GM12878 (cell line): ENCODE data around the gene GUCY1A1. TPM values are rescaled to one million over a fixed set of nuclear protein-coding genes. Genes with fewer than 3 reads are reported as not detected.

ENCODE experiments used
- ATAC-seq: fragments of 200-7000 bp; cut with Tn5 transposase; 3 replicates; pipeline ENCODE4 v1.9.1; 2020; ENCODE audit warnings: mild to moderate bottlenecking, moderate library complexity
- BruUV-seq: library from RNA; stranded (reverse); fragments of 400-500 nt; replicated peaks from 2 replicates; lab custom pipeline; 2021; lab: Mats Ljungman, UMichigan
- CTCF ChIA-PET: fragments of 300-600 bp; sonication (Branson Sonifier 250); formaldehyde crosslinking; extraction: SDS; loops from one replicate; lab custom pipeline; 2021; ENCODE audit warnings: inconsistent platforms; lab: Yijun Ruan, JAX
- POLR2A ChIA-PET: fragments of 350-600 bp; formaldehyde crosslinking; extraction: SDS; loops from one replicate; lab custom pipeline; 2021; ENCODE audit warnings: inconsistent platforms; lab: Charles Lee
- RAD21 ChIA-PET: fragments of 300-600 bp; sonication (Branson Sonifier 250); formaldehyde crosslinking; loops from one replicate; lab custom pipeline; 2023; ENCODE audit warnings: antibody characterized with exemption; ENCODE audit not compliant: unreplicated experiment; lab: Charles Lee
- SMC1A ChIA-PET: fragments of 300-600 bp; sonication (Branson Sonifier 250); formaldehyde crosslinking; loops from one replicate; lab custom pipeline; 2023; ENCODE audit not compliant: unreplicated experiment, uncharacterized antibody; lab: Charles Lee
- DNase-seq: peaks from one replicate; pipeline ENCODE4 v3.0.0-alpha.2; 2011; ENCODE audit warnings: low read depth, low spot score
- FAIRE-seq: peaks from 3 replicates; lab custom pipeline; 2011; peaks lifted over from hg19 to GRCh38; lab: Jason Lieb, UNC
- H2AFZ ChIP-seq: 2 replicates; pipeline ENCODE4 v1.6.0; 2011; ENCODE audit warnings: low read depth, low read length, control low read depth; ENCODE audit not compliant: control insufficient read depth
- H3K27ac ChIP-seq: 2 replicates; pipeline ENCODE4 v1.5.1; 2011; ENCODE audit warnings: control low read depth; ENCODE audit not compliant: control insufficient read depth, insufficient read depth
- H3K27me3 ChIP-seq, 2 experiments: replicated peaks in 1 of 2; 2 replicates each; pipeline versions ENCODE4 v1.6.0 to v1.6.1; 2011; ENCODE audit warnings: low read length in 1 of 2; ENCODE audit not compliant: control insufficient read depth in 2 of 2, insufficient read depth in 2 of 2
- H3K36me3 ChIP-seq, 2 experiments: 2 replicates each; pipeline ENCODE4 v1.5.1; 2011; ENCODE audit warnings: low read length in 1 of 2; ENCODE audit not compliant: control insufficient read depth in 2 of 2, insufficient read depth in 2 of 2
- H3K4me1 ChIP-seq: 2 replicates; pipeline ENCODE4 v1.6.1; 2011; ENCODE audit warnings: mild to moderate bottlenecking, low read length, moderate library complexity, mixed read lengths; ENCODE audit not compliant: control insufficient read depth, insufficient read depth
- H3K4me2 ChIP-seq: 2 replicates; pipeline ENCODE4 v1.6.0; 2011; ENCODE audit warnings: control low read depth; ENCODE audit not compliant: control insufficient read depth, insufficient read depth
- H3K4me3 ChIP-seq: fragments of 200-600 bp; sonication (generic); 2 replicates; pipeline ENCODE4 v1.5.1; 2016
- H3K79me2 ChIP-seq: 2 replicates; pipeline ENCODE4 v1.6.0; 2011; ENCODE audit warnings: low read length; ENCODE audit not compliant: control insufficient read depth, insufficient read depth
- H3K9ac ChIP-seq: 2 replicates; pipeline ENCODE4 v1.8.0; 2011; ENCODE audit warnings: low read length, control low read depth, mixed read lengths; ENCODE audit not compliant: control insufficient read depth, insufficient read depth
- H3K9me3 ChIP-seq: replicated peaks from 3 replicates; pipeline ENCODE4 v1.5.1; 2011; ENCODE audit warnings: mild to moderate bottlenecking, low read length; ENCODE audit not compliant: control insufficient read depth, insufficient read depth
- H4K20me1 ChIP-seq: 2 replicates; pipeline ENCODE4 v1.6.0; 2011; ENCODE audit not compliant: control insufficient read depth, insufficient read depth
- MEF2A ChIP-seq: IDR thresholded peaks from 2 replicates; pipeline ENCODE4 v1.6.1; 2011; ENCODE audit warnings: low read depth, mild to moderate bottlenecking, low read length, moderate library complexity; ENCODE audit not compliant: insufficient read depth
- NFYB ChIP-seq: IDR thresholded peaks from 2 replicates; pipeline ENCODE4 v1.6.1; 2011; ENCODE audit warnings: low read depth, mild to moderate bottlenecking, low read length, improper control_type of control experiment, moderate library complexity; ENCODE audit not compliant: insufficient read depth
- NR2C2 ChIP-seq: IDR thresholded peaks from 2 replicates; pipeline ENCODE4 v1.6.1; 2011; ENCODE audit warnings: borderline replicate concordance, low read depth; ENCODE audit not compliant: control insufficient read depth, insufficient read length
- POU2F2 ChIP-seq: IDR thresholded peaks from 3 replicates; pipeline ENCODE4 v1.6.1; 2011; ENCODE audit warnings: low read depth, mild to moderate bottlenecking, low read length, borderline replicate concordance
- SRF ChIP-seq, 2 experiments: IDR thresholded peaks; 2 replicates each; pipeline ENCODE4 v1.6.1; 2011; ENCODE audit warnings: low read depth in 2 of 2, low read length in 2 of 2, mild to moderate bottlenecking in 1 of 2, moderate library complexity in 1 of 2
- TBL1XR1 ChIP-seq: IDR thresholded peaks from 2 replicates; pipeline ENCODE4 v1.6.1; 2012; ENCODE audit warnings: low read depth, low read length, improper control_type of control experiment
- YBX1 ChIP-seq: fragments of 450-650 bp; IDR thresholded peaks from 2 replicates; pipeline ENCODE4 v1.6.1; 2016; ENCODE audit warnings: antibody characterized with exemption
- ZNF592 ChIP-seq: fragments of 450-650 bp; IDR thresholded peaks from 2 replicates; pipeline ENCODE4 v1.6.1; 2017; ENCODE audit warnings: mild to moderate bottlenecking, moderate library complexity
- WGBS: methylation state at CpG from one replicate; pipeline ENCODE4 v1.1.6; 2016; ENCODE audit warnings: low lambda C conversion rate; ENCODE audit not compliant: insufficient replicate concordance, insufficient coverage; ENCODE audit errors: missing lambda C conversion rate; 5-methylcytosine and 5-hydroxymethylcytosine counted together
- in situ Hi-C: fragments of 300-500 bp; cut with MboI; formaldehyde crosslinking; loops from 9 replicates; pipeline ENCODE4 v1.14.3; 2018; ENCODE audit warnings: mixed read lengths
- intact Hi-C: fragments of 100-400 bp; cut with micrococcal nuclease; formaldehyde crosslinking; loops from one replicate; pipeline ENCODE4 v1.14.2; 2022; ENCODE audit not compliant: unreplicated experiment
- polyA plus RNA-seq, 11 experiments: library from polyadenylated mRNA; depleted of rRNA in 4 of 11; unstranded in 6 of 11; stranded (reverse) in 5 of 11; fragments of >200 nt; fragmentation: Nextera tagmentation in 4 of 11; fragmentation: Illumina TruSeq in 1 of 11; extraction: Ambion mirVana in 4 of 11; extraction: Trizol in 1 of 11; gene quantifications; 1 replicate in 1 of 11; 2 replicates in 10 of 11; pipeline versions ENCODE4 v1.2.1 to v1.2.3, GENCODE V29; 2011 to 2016; ENCODE audit warnings: inconsistent platforms in 2 of 11, missing spikeins in 2 of 11, low read depth in 1 of 11
- total RNA-seq, 4 experiments: library from RNA; depleted of rRNA in 3 of 4; stranded (reverse); fragments of >200 nt in 3 of 4; fragmentation: Illumina TruSeq in 1 of 4; extraction: Trizol in 1 of 4; gene quantifications; 2 replicates each; pipeline versions ENCODE4 v1.2.1 to v1.2.3, GENCODE V29; 2013 to 2021

GUCY1A1 gene
- total and polyA plus RNA-seq, 10 of the 15 experiments (the other 5 are each of a cell fraction or from before 2014, with no cell fraction given) = 0.44 to 22.6 (median 0.55) TPM

GRCh38 chr4:155706147-155706546, 39.5 kb downstream of the GUCY1A1 start (continued):
- no peak for TF ChIP-seq NFYB
- no peak for TF ChIP-seq POU2F2
- no peak for TF ChIP-seq YBX1
- no peak for TF ChIP-seq TBL1XR1
- no peak for TF ChIP-seq SRF (IDR thresholded peaks at IDR 0.05; ENCODE audit: low read depth in 2 of 2, low read length in 2 of 2)

DNA sequence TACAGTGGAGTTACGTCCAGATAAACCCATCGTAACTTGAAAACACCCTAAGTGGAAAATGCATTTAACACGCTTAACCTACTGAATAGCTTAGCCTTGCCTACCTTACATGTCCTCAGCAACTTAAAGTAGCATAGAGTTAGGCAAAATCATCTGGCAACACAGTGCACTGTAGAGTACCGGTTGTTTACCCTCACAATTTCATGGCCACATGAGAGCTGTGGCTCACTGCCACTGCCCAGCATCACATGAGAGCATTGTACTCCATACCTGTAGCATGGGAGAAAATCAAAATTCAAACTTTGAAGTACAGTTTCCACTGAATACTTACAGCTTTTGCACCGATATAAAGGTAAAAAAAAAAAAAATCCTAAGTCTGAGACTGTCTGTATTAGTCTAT, 40.6 kb downstream of the GUCY1A1 start:
- 1% methylated on average over 5 of the region's 5 CpGs for WGBS
- Histone ChIP-seq H3K27me3 (no peaks in the 10 kb centered on the region), H3K4me1 (no peaks in the 10 kb centered on the region), H4K20me1 (no peaks in the 10 kb centered on the region), H3K4me2 (no peak overlapping the region), H3K36me3 (no peaks in the 10 kb centered on the region), H2AFZ (no peak overlapping the region), H3K9me3 (no peaks in the 10 kb centered on the region), H3K79me2 (no peaks in the 10 kb centered on the region), H3K9ac (no peak overlapping the region), H3K4me3 (no peak overlapping the region), H3K27ac (no peak overlapping the region)
- SMC1A ChIA-PET = interaction anchor here (0.7 to 6.6 kb wide), 5 partner anchors 16 to 95 kb away, joined by 3 to 57 read pairs (median 4); partner anchors contain the start of gene GUCY1A1
- no peak for TF ChIP-seq MEF2A
- POLR2A ChIA-PET = no interaction called here
- ATAC-seq = no peak
- intact Hi-C loops = no loop called here
- no peak for FAIRE-seq
- BruUV-seq = no TSS peak
- no peak for DNase-seq
- RAD21 ChIA-PET = no interaction called here
- in situ Hi-C loops = no loop called here
- CTCF ChIA-PET = no interaction called here

DNA sequence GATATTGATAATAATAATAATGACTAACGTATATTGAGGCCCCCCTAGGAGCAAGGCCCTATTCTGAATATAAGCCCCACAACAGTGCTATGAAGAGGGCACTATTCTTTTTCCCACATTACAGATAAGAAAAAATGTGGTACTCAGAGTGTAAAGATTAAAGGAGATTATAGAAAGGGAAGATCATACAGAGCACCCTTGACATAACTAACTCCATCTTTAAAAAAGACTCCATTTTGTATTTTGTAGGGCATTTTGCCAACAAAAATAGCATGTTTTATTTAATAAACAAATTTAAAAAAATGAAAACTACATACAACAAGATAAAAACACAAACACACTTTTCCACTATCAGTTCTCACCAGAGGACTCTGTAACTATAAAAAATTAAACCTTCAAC, 42.1 kb downstream of the GUCY1A1 start:
- Histone ChIP-seq H3K36me3 (no peaks in the 10 kb centered on the region), H3K79me2 (no peaks in the 10 kb centered on the region), H3K27me3 (no peaks in the 10 kb centered on the region), H2AFZ (no peak overlapping the region), H3K27ac (no peak overlapping the region), H3K9me3 (no peaks in the 10 kb centered on the region), H3K9ac (no peak overlapping the region), H3K4me1 (no peaks in the 10 kb centered on the region), H3K4me3 (no peak overlapping the region), H3K4me2 (no peak overlapping the region), H4K20me1 (no peaks in the 10 kb centered on the region)
- ATAC-seq (no peak), FAIRE-seq (no peak), DNase-seq (no peak)
- RAD21 ChIA-PET = no interaction called here
- in situ Hi-C loops (no loop called here), intact Hi-C loops (no loop called here)
- no TSS peak for BruUV-seq
- 0% methylated on average over 1 of the region's 1 CpG for WGBS
- POLR2A ChIA-PET = no interaction called here
- CTCF ChIA-PET = no interaction called here
- SMC1A ChIA-PET = no interaction called here
- TF ChIP-seq NR2C2 (no peak), ZNF592 (peak; percentile 98)
